Panc1 (cell line): Measurements from ENCODE around the gene ZNF471. TPM values are rescaled to one million over a fixed set of nuclear protein-coding genes. Genes with fewer than 3 reads are reported as not detected.

Experiments used
- ATAC-seq: fragments of 200-7000 bp; cut with Tn5 transposase; 2 replicates; pipeline ENCODE4 v1.9.1; 2020; ENCODE audit warnings: mild to moderate bottlenecking, moderate library complexity
- BruUV-seq: library from RNA; stranded (reverse); fragments of 400-500 nt; replicated peaks from 2 replicates; lab custom pipeline; 2021; lab: Mats Ljungman, UMichigan
- CTCF ChIA-PET: fragments of 300-600 bp; sonication (Branson Sonifier 250); formaldehyde crosslinking; loops from one replicate; lab custom pipeline; 2022; ENCODE audit warnings: antibody characterized with exemption; lab: Charles Lee
- POLR2A ChIA-PET: fragments of 300-600 bp; sonication (Branson Sonifier 250); formaldehyde crosslinking; loops from one replicate; lab custom pipeline; 2022; ENCODE audit warnings: antibody characterized with exemption; lab: Charles Lee
- DNase-seq: peaks from one replicate; pipeline ENCODE4 v3.0.0-alpha.2; 2010; ENCODE audit warnings: low read depth, low spot score
- H3K27ac ChIP-seq: 2 replicates; pipeline ENCODE4 v1.5.1; 2011; ENCODE audit warnings: mild to moderate bottlenecking, low read length, inconsistent platforms
- H3K27me3 ChIP-seq: fragments of 200-500 bp; sonication (Bioruptor generic); 2 replicates; pipeline ENCODE4 v1.6.0; 2014; ENCODE audit warnings: low read length, inconsistent platforms; ENCODE audit not compliant: control insufficient read depth, insufficient read depth
- H3K36me3 ChIP-seq: fragments of 200-500 bp; sonication (Bioruptor generic); 2 replicates; pipeline ENCODE4 v1.5.1; 2014; ENCODE audit warnings: inconsistent platforms, mild to moderate bottlenecking, low read length, moderate library complexity; ENCODE audit not compliant: control insufficient read depth, insufficient read depth
- H3K4me1 ChIP-seq: 2 replicates; pipeline ENCODE4 v1.5.1; 2011; ENCODE audit warnings: inconsistent platforms, mild to moderate bottlenecking, low read length, moderate library complexity; ENCODE audit not compliant: control insufficient read depth, insufficient read depth
- H3K4me3 ChIP-seq, 2 experiments: 2 replicates each; pipeline ENCODE4 v1.5.1; 2011 to 2012; ENCODE audit warnings: low read depth in 2 of 2, low read length in 2 of 2, mild to moderate bottlenecking in 2 of 2, inconsistent platforms in 1 of 2, moderate library complexity in 1 of 2
- H3K9me3 ChIP-seq: fragments of 200-500 bp; sonication (Bioruptor generic); 2 replicates; pipeline ENCODE4 v1.5.1; 2014; ENCODE audit warnings: low read depth, mild to moderate bottlenecking, inconsistent platforms, low read length, moderate library complexity; ENCODE audit not compliant: control insufficient read depth, insufficient read depth
- CTCF ChIP-seq: fragments of 450-650 bp; IDR thresholded peaks from 2 replicates; pipeline ENCODE4 v1.5.1; 2017; ENCODE audit warnings: mild to moderate bottlenecking
- POLR2AphosphoS5 ChIP-seq: IDR thresholded peaks from 2 replicates; pipeline ENCODE4 v1.6.1; 2012; ENCODE audit warnings: mild to moderate bottlenecking, low read depth, low read length, moderate library complexity
- REST ChIP-seq, 2 experiments: IDR thresholded peaks; 2 replicates each; pipeline ENCODE4 v1.6.1; 2011 to 2012; ENCODE audit warnings: low read depth in 2 of 2, control low read depth in 1 of 2, low read length in 1 of 2, mild to moderate bottlenecking in 1 of 2, moderate library complexity in 1 of 2; ENCODE audit not compliant: insufficient read depth in 1 of 2
- SIN3A ChIP-seq: IDR thresholded peaks from 2 replicates; pipeline ENCODE4 v1.6.1; 2012; ENCODE audit warnings: low read depth, mild to moderate bottlenecking, low read length, moderate library complexity, borderline replicate concordance; ENCODE audit not compliant: insufficient read depth
- TCF7L2 ChIP-seq: IDR thresholded peaks from 2 replicates; pipeline ENCODE4 v1.6.1; 2011; ENCODE audit warnings: mild to moderate bottlenecking, low read depth, low read length, inconsistent platforms
- in situ Hi-C: cut with HindIII; loops from 2 replicates; pipeline ENCODE4 v1.10.0; 2016; ENCODE audit warnings: low sequenced_read_pairs, low pct_unique_long_range_greater_than_20kb
- intact Hi-C: fragments of 100-400 bp; cut with micrococcal nuclease; formaldehyde crosslinking; loops from one replicate; pipeline ENCODE4 v1.10.0; 2022; ENCODE audit not compliant: unreplicated experiment
- total RNA-seq: library from RNA; stranded (reverse); gene quantifications from one replicate; pipeline ENCODE4 v1.2.1, GENCODE V29; 2021; ENCODE audit not compliant: unreplicated experiment

The ZNF471 gene
- total RNA-seq, 1 experiment from 2014 or later, result not detected

- H3K27ac ChIP-seq, result no peak overlapping the region
- no peak for ATAC-seq
These were observed 30.7 kb downstream of the ZNF471 start for GRCh38 chr19:56538254-56538760.

GRCh38 chr19:56538761-56539263 is 31.2 kb downstream of the ZNF471 start, which contains the start of gene ZFP28:
Gene ZFP28, plus strand, starts transcription at chr19:56538948. Its CDS starts 71 bp downstream, at chr19:56539019.
- intact Hi-C loops, result no loop called here

More at GRCh38 chr19:56538254-56538760, 30.7 kb downstream of the ZNF471 start:
- DNase-seq, result no peak
- H3K27me3 ChIP-seq, result no peaks in the 10 kb centered on the region
- no TSS peak for BruUV-seq
- peaks cover 27% of the 10 kb centered on the region for H3K9me3 ChIP-seq
- H3K4me1 ChIP-seq, result no peaks in the 10 kb centered on the region
- TF ChIP-seq TCF7L2 (no peak), SIN3A (no peak), REST (IDR thresholded peaks at IDR 0.05; ENCODE audit: insufficient read depth in 1 of 2, low read depth in 2 of 2, low read length in 1 of 2) (no peak), CTCF (no peak), POLR2AphosphoS5 (no peak)
- POLR2A ChIA-PET, result no interaction called here
- CTCF ChIA-PET, result no interaction called here
- intact Hi-C loops (no loop called here), in situ Hi-C loops (no loop called here)
- H3K4me3 ChIP-seq, result peak overlapping the region in 1 of 2 experiments; percentile 29; a peak in 1 of 4 replicates
- no peaks in the 10 kb centered on the region for H3K36me3 ChIP-seq

More at GRCh38 chr19:56538761-56539263, 31.2 kb downstream of the ZNF471 start, which contains the start of gene ZFP28:
- ATAC-seq (no peak), DNase-seq (no peak)
- Histone ChIP-seq H3K27me3 (no peaks in the 10 kb centered on the region), H3K9me3 (peaks cover 29% of the 10 kb centered on the region), H3K4me3 (peak within 1 kb of the TSS in 1 of 2 experiments; percentile 32; a peak in 1 of 4 replicates), H3K36me3 (no peaks in the 10 kb centered on the region), H3K4me1 (no peaks in the 10 kb centered on the region), H3K27ac (no peak within 1 kb of the TSS)
- no TSS peak for BruUV-seq
- POLR2A ChIA-PET, result no interaction called here
- CTCF ChIA-PET, result no interaction called here
- in situ Hi-C loops, result no loop called here
- TF ChIP-seq TCF7L2 (no peak), POLR2AphosphoS5 (no peak), REST (IDR thresholded peaks at IDR 0.05; ENCODE audit: insufficient read depth in 1 of 2, low read depth in 2 of 2, low read length in 1 of 2) (no peak), CTCF (no peak), SIN3A (no peak)
